ENCODE data around the gene APH1A.

DNA sequence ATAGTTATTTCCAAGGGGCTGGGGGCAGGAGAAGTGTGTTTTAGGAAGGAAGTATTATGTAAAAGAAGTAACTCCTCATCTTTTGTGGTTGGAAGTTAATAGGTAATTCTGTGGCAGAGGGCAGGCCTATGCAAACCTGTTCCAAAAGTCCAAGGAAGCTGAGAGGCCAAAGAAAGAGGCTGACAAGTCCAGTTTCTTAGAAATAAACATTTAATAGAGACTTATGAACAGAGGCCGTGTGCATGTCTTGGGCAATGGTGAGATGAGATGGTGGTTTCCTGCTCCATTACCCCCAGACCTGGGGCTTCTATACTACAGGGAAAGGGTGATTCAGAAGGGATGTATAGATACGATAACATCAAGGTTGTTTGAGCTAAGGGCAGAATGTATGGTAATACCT is 18.9 kb downstream of the APH1A start:
- no peak for TF ChIP-seq ZNF274 (IDR thresholded peaks at IDR 0.05; ENCODE audit: low read depth, low read length)
- no peak for TF ChIP-seq SUZ12 (IDR thresholded peaks at IDR 0.05; ENCODE audit: extremely low read depth, insufficient read depth, insufficient read length)
